ENCODE results near the gene BNIP2.
A peak's percentile ranks its signal among the peaks of the same experiment; 100 is the strongest.
"Not testable (repeated sequence)": the region's sequence is repeated elsewhere in the genome, so short reads cannot be mapped to it uniquely, and the experiment has no call there.

BNIP2 gene

DNA sequence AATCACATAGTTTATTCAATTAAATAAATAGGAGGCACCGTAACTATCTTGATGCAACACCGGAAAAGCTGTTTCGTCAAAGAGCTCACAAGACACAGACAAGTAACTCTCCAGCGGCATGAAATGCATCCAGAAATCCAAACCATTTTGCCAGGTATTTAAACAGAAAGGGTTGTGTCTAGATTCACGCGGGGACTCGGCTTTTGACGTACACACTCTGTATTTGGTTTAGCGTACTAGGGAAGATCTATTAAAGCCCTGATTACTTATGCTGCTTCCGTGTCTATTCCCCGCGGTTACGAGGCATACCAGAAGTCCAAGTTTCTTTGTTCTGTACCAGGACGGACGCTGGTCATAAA, 718 bp downstream of the BNIP2 start:
- no peak for DNase-seq (ENCODE audit: low read depth)

DNA sequence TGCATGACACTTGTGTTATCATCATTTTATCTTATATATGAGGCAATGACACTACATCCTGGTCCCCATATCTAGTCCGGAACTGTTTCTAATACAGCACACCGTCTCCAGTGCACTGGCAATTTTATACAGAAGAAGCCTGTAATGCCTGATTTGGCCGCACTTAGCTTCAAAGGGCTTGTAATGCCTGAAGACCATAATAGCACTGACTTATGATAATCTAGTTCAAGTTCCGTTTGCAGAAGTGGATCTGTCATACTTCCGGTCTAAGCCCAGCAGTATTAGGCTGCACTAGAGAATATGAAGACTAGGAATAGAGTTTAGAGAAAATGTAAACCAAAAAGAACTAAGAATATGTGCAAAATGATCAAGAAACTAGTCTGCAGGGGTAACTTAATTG, 1.3 kb downstream of the BNIP2 start:
- DNase-seq (ENCODE audit: low read depth), result no peak

DNA sequence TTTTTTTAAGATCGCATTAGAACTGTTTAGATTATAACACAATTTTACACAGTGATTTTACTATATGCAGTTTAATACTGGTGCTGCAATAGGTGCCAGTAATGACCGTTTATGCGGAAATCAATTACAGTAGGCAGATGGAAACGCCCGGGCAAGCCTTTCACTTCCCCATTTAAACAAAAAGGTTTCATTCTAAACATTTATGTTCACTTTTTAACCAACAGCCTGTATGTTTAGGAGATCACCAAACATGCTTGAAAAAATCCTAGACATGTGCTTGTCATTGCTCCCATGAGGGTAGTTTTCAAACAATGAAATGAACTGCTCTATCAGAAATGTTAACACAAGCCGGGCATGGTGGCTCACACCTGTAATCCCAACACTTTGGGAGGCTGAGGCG, 2.7 kb downstream of the BNIP2 start:
- DNase-seq (ENCODE audit: low read depth), result no peak

DNA sequence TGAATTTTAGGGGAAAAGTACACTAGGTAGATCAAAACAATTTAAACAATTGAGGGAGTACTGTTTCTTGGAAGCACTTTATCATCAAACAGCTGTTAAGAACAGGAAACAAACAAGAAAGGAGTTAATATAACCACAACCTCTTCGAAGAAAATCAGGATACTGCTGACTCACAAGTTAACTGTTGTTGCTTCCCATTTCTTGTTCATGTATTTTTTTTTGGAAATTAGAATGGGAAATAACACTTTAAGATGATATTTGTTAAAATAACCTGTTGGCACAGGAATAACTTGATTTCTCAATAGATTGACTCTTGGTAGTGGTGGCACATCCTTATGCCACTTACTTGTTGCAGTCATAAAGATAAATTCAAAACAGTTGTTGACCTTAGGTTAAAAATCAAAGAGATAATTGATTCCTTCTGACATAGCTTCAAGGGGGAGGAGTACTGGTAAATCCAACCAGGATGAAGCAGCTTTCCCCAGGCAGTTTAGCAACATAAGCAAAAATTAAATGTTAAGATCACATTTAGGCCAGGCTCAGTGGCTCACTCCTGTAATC, 3.3 kb downstream of the BNIP2 start:
- DNase-seq (ENCODE audit: low read depth), result no peak

DNA sequence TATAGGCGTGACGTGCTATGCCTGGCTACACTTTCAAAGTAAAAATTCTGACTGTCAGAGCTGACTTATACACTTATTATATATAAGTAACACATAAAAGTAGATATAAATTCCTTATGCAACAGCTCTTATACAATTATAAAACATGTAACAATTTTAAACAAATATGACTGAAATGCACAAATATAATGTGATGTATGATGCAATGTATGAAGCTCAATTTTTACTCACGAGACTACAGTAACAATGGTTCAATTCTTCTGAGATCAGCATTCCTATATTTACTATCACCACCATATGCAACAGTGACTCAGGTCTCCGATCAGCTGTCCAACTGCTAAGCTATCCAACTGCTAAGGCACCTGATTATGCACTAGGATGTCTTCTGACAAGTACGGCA, 8.2 kb downstream of the BNIP2 start:
- no peak for DNase-seq (ENCODE audit: low read depth)

GRCh38 chr15:59680346-59680745, 8.8 kb downstream of the BNIP2 start:
- no peak for DNase-seq (ENCODE audit: low read depth)

DNA sequence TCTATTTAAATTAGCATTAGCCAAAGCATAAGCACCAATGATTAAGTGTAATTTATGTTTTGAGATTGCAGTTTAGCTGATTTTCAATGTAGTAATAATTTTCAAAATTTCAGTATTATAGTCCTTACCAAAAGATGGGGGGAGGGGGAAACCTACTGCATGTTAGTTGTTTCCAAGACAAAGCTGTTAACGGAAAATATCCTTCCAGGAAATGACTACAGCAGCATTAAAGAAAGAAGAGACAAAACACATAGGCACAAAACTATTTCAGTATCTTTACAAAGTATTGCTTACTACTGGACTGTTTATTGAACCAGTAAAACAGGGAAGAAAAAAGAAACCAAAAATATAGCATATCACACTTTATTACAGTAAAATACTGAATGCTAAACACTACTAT, 10.5 kb downstream of the BNIP2 start:
- DNase-seq (ENCODE audit: low read depth), result no peak

- no peak for DNase-seq (ENCODE audit: low read depth)
Measured at GRCh38 chr15:59678172-59678571, 10.9 kb downstream of the BNIP2 start.

DNA sequence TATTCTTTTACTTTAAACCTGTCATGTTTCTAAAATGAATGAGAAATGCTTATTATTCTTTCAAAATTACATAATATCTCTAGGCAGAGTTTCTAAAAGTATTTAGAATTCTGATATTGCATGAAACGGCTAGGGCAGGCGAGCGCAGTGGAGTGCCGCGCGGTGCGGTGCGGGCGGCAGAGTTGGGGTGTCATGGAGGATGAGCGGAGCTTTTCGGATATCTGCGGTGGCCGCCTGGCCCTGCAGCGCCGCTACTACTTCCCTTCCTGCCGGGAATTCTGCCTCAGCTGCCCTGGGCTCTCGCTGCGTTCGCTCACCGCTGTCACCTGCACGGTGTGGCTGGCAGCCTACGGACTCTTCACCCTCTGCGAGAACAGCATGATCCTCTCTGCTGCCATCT, 12.6 kb downstream of the BNIP2 start:
- no peak for DNase-seq (ENCODE audit: low read depth)

DNA sequence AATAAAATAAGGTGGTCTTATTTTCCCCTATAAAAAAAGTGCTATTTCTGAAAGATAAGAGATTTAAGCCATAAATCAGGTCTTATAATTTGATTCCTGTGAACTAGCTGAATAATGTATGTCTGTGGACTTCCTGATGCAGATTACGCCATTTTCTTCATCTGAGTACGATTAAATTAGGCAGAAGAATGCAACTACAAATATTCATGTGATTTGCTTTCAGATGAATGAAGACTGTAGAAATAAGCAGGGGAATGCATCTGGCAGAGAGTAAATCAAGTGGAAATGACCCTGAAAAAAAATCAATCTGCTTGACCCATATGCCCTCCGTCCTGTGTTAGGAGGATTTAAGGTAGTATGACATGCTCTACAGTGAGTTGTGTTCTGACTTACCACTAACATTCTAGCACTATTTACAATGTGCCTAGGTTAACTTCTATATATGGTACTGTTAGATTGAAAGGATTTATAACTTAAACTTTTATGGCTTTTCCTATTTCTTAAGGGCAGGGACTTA, 14.7 kb downstream of the BNIP2 start:
- DNase-seq (ENCODE audit: low read depth), result no peak

DNA sequence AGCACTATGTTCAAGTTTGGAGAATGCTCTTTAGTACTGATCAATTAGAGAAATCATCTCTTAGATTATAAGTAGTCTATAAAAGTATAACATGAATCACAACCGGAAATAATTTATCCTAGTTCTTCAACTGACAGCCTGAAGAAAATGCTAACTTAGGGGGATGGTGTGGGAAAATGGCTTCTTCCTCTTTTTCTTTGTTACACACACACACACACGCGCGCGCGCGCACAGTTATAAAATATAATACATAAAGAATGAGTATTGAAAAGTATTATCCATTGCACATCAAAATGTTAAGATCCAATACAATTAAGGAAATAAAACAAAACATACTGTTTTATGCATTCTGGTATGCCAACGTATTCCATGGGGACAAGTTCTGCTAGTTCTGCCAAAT, 20.6 kb downstream of the BNIP2 start:
- DNase-seq (ENCODE audit: low read depth), result no peak

GRCh38 chr15:59662260-59662659, 26.9 kb downstream of the BNIP2 start:
- no peak for DNase-seq (ENCODE audit: low read depth)

DNA sequence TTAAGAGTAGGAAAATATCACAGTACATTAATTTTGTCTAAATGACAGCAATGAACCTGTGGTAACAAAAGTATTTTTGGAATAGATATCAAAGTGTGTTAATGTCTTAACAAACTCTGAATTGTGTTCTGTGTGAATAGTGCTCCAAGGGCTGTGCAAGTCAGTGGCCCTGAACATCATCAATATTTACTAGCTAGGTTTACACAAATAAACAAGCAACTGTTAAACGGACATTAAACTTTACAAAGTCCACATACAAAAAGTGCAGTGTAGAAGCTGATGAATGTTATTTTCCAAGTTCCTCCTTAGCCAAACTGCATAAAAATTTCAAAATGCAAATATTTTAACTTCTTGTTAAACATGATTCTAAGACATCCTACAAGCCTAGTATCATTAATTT, 29.8 kb downstream of the BNIP2 start:
- no peak for DNase-seq (ENCODE audit: low read depth)

GRCh38 chr15:59657635-59658125, 31.4 kb downstream of the BNIP2 start:
- no peak for DNase-seq (ENCODE audit: low read depth)

DNA sequence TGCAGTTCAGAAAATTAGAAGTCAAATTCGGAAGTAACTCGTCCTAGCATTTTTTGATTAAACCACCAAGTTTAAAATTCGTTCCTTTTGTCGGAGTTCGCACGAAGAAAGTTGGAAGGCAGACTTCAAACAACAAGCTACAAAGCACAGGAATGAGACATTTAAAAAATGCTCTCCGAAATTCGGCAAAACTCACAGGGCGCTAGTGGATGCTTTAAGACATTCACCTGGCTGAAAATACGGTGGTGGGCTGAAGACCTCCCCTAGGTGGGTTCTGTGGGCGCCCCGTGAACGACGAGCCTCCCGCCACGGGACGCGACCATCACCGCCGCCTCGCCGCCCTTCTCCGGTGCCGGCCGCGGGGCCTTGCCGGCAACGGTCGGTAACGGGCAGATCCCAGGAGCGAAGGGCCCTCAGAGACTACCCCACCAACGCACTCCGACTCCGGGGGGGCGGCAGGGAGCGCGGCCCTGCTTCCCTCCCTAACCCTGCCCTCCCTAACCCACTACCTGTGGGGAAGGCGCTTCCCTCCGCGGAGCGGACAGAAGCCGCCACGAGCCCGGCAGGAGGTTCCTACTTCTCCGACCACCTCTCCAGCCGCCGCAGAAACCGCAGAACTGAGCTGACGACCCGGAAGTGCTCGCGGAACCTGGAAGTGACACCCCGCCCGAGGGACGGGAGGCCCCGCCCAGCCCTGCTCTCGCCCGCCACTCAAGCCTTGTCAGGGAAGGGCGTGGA, 32.1 kb downstream of the BNIP2 start, which contains the start of gene GTF2A2:
Gene GTF2A2 (minus strand): TSS at position 619 of the 738 bp plus-strand sequence. CDS start 5,238 bp downstream, outside the sequence.
- DNase-seq (ENCODE audit: low read depth), result peak; percentile 88

DNA sequence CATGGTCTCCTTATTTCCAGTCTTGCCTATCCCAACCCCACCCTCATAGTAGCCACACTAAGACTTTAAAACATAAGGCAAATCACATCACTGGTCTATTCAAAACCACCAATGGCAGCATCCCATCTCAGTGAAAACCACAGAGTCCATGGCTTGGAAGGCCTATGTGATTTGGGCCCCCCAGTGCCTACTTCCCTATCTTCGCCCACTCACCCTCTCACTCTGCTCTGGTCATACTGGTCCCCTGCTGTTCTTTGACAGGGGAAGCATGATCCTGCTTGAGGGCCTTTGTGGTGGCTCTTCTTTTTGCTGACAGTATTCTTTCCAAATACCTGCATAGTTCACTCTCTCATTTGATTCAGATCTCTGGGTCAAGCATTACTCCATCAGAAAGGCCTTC, 35.1 kb downstream of the BNIP2 start:
- DNase-seq (ENCODE audit: low read depth), result no peak

GRCh38 chr15:59649603-59650002, 39.5 kb downstream of the BNIP2 start:
- DNase-seq (ENCODE audit: low read depth), result no peak

DNA sequence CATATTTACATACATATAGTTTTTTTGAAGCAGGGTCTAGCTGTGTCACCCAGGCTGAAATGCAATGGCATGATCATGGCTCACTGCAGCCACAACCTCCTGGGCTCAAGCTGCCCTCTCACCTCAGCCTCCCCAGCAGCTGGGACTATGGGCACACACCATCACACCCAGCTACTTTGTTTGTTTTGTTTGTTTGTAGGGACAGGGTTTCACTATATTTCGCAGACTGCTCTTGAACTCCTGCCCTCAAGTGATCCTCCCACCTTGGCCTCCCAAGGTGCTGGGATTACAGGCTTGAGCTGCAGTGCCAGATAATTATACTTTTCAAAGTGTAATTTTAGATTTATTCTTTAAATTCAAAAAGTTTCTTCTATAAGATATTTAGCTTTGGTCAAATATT, 42.0 kb downstream of the BNIP2 start:
- DNase-seq (ENCODE audit: low read depth), result no peak

GRCh38 chr15:59646277-59646676, 42.8 kb downstream of the BNIP2 start:
- no peak for DNase-seq (ENCODE audit: low read depth)

DNA sequence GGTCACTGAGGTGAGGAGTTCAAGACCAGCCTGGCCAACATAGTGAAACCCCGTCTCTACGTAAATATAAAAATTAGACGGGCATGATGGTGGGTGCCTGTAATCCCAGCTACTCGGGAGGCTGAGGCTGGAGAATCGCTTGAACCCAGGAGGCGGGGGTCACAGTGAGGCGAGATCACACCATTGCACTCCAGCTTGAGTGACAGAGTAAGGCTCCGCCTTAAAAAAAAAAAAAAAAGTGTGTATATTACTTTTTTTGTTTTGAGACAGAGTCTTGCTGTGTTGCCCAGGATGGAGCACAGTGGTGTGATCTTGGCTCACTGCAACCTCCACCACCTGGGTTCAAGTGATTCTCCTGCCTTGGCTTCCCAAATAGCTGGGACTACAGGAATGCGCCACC, 43.3 kb downstream of the BNIP2 start:
- not testable (repeated sequence) for DNase-seq (ENCODE audit: low read depth)

- no peak for DNase-seq (ENCODE audit: low read depth)
Measured at GRCh38 chr15:59644756-59645155, 44.4 kb downstream of the BNIP2 start.

DNA sequence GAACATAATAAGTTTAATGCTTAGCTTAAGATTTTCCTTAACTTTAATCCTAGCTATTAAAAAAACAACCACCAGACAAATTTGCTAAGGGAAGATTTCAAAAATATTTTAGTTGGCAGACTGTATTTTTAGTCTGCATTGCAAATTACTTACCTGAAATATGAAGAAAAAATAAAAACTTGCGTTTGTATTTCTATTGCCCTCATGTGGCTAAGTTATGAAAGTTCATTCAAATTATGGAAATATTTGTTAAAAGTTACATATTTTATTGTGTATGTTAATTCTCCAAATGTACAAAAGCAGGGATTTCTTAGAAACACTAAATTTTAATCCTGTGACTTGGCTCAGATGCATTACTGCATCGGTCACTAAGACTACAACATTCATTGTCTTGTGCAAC, 46.8 kb downstream of the BNIP2 start:
- no peak for DNase-seq (ENCODE audit: low read depth)

- DNase-seq (ENCODE audit: low read depth), result not testable (repeated sequence)
Measured at GRCh38 chr15:59637507-59637906, 51.6 kb downstream of the BNIP2 start.

DNA sequence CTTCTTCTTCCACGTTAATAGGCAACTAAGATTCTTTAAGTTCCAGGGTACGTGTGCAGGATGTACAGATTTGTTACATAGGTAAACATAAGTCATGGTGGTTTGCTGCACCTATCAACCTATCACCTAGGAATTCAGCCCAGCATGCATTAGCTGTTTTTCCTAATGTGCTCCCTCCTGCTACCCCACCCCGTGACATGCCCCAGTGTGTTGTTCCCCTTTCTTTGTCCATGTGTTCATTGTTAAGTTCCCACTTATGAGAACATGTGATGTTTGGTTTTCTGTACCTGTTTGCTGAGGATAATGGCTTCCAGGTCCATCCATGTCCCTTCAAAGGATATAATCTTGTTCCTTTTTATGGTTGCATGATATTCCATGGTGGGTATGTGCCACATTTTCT, 52.9 kb downstream of the BNIP2 start:
- DNase-seq (ENCODE audit: low read depth), result no peak
